ENCODE measurements around the gene CAPG.

DNA sequence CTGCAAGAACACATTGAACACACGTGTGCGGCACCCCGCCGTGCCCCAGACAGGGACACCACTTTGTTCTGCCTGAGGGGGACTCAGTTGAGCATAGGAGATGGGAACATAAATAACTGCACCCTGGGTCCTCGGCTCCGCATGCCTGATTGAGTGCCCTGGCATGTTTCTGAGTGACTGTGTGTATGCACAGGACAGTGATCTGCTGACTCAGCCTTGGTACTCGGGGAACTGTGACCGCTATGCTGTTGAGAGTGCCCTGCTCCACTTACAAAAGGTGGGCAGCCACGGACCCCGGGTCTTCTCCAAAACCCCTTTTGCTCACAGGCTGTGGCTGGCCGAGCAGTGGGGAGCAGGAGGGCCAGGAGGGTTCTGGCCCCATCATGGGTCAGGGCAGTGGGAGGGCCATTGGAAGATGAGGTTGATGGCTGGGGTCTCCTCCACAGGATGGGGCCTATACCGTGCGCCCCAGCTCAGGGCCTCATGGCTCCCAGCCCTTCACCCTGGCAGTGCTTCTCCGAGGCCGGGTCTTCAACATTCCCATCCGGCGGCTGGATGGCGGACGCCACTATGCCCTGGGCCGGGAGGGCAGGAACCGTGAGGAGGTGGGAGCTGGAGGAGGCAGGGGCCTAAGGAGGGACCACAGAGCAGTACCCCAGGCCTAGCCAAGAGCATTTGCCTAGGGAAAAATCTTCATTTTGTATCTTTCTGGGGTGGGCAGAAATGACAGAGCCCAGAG, 25.2 kb upstream of the CAPG start:
- TF ChIP-seq, protein P1, sequence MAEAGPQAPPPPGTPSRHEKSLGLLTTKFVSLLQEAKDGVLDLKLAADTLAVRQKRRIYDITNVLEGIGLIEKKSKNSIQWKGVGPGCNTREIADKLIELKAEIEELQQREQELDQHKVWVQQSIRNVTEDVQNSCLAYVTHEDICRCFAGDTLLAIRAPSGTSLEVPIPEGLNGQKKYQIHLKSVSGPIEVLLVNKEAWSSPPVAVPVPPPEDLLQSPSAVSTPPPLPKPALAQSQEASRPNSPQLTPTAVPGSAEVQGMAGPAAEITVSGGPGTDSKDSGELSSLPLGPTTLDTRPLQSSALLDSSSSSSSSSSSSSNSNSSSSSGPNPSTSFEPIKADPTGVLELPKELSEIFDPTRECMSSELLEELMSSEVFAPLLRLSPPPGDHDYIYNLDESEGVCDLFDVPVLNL (CRISPR knock-in tag; IDR thresholded peaks at IDR 0.05; ENCODE audit: borderline replicate concordance, low read depth): no peak
- TF ChIP-seq, protein P2, sequence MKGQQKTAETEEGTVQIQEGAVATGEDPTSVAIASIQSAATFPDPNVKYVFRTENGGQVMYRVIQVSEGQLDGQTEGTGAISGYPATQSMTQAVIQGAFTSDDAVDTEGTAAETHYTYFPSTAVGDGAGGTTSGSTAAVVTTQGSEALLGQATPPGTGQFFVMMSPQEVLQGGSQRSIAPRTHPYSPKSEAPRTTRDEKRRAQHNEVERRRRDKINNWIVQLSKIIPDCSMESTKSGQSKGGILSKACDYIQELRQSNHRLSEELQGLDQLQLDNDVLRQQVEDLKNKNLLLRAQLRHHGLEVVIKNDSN (CRISPR knock-in tag; IDR thresholded peaks at IDR 0.05): no peak
- TF ChIP-seq, protein P3, sequence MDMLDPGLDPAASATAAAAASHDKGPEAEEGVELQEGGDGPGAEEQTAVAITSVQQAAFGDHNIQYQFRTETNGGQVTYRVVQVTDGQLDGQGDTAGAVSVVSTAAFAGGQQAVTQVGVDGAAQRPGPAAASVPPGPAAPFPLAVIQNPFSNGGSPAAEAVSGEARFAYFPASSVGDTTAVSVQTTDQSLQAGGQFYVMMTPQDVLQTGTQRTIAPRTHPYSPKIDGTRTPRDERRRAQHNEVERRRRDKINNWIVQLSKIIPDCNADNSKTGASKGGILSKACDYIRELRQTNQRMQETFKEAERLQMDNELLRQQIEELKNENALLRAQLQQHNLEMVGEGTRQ (CRISPR knock-in tag; IDR thresholded peaks at IDR 0.05): no peak
- no peak for TF ChIP-seq NFE2L1 (CRISPR knock-in tag; IDR thresholded peaks at IDR 0.05)
- no peak for TF ChIP-seq SMAD4 (CRISPR knock-in tag; IDR thresholded peaks at IDR 0.05)
- TF ChIP-seq, protein P4, sequence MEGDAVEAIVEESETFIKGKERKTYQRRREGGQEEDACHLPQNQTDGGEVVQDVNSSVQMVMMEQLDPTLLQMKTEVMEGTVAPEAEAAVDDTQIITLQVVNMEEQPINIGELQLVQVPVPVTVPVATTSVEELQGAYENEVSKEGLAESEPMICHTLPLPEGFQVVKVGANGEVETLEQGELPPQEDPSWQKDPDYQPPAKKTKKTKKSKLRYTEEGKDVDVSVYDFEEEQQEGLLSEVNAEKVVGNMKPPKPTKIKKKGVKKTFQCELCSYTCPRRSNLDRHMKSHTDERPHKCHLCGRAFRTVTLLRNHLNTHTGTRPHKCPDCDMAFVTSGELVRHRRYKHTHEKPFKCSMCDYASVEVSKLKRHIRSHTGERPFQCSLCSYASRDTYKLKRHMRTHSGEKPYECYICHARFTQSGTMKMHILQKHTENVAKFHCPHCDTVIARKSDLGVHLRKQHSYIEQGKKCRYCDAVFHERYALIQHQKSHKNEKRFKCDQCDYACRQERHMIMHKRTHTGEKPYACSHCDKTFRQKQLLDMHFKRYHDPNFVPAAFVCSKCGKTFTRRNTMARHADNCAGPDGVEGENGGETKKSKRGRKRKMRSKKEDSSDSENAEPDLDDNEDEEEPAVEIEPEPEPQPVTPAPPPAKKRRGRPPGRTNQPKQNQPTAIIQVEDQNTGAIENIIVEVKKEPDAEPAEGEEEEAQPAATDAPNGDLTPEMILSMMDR (IDR thresholded peaks at IDR 0.05): no peak
- TF ChIP-seq, protein P5, sequence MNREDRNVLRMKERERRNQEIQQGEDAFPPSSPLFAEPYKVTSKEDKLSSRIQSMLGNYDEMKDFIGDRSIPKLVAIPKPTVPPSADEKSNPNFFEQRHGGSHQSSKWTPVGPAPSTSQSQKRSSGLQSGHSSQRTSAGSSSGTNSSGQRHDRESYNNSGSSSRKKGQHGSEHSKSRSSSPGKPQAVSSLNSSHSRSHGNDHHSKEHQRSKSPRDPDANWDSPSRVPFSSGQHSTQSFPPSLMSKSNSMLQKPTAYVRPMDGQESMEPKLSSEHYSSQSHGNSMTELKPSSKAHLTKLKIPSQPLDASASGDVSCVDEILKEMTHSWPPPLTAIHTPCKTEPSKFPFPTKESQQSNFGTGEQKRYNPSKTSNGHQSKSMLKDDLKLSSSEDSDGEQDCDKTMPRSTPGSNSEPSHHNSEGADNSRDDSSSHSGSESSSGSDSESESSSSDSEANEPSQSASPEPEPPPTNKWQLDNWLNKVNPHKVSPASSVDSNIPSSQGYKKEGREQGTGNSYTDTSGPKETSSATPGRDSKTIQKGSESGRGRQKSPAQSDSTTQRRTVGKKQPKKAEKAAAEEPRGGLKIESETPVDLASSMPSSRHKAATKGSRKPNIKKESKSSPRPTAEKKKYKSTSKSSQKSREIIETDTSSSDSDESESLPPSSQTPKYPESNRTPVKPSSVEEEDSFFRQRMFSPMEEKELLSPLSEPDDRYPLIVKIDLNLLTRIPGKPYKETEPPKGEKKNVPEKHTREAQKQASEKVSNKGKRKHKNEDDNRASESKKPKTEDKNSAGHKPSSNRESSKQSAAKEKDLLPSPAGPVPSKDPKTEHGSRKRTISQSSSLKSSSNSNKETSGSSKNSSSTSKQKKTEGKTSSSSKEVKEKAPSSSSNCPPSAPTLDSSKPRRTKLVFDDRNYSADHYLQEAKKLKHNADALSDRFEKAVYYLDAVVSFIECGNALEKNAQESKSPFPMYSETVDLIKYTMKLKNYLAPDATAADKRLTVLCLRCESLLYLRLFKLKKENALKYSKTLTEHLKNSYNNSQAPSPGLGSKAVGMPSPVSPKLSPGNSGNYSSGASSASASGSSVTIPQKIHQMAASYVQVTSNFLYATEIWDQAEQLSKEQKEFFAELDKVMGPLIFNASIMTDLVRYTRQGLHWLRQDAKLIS (CRISPR knock-in tag; IDR thresholded peaks at IDR 0.05; ENCODE audit: borderline replicate concordance): no peak
- no peak for TF ChIP-seq CREB1 (CRISPR knock-in tag; IDR thresholded peaks at IDR 0.05)
- TF ChIP-seq, protein P6, sequence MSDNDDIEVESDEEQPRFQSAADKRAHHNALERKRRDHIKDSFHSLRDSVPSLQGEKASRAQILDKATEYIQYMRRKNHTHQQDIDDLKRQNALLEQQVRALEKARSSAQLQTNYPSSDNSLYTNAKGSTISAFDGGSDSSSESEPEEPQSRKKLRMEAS (CRISPR knock-in tag; IDR thresholded peaks at IDR 0.05): no peak
- TF ChIP-seq NFYB (CRISPR knock-in tag; conservative IDR thresholded peaks at IDR 0.05; ENCODE audit: low read depth): no peak
- no peak for TF ChIP-seq FOXK1 (CRISPR knock-in tag; IDR thresholded peaks at IDR 0.05)
- TF ChIP-seq, protein P7, sequence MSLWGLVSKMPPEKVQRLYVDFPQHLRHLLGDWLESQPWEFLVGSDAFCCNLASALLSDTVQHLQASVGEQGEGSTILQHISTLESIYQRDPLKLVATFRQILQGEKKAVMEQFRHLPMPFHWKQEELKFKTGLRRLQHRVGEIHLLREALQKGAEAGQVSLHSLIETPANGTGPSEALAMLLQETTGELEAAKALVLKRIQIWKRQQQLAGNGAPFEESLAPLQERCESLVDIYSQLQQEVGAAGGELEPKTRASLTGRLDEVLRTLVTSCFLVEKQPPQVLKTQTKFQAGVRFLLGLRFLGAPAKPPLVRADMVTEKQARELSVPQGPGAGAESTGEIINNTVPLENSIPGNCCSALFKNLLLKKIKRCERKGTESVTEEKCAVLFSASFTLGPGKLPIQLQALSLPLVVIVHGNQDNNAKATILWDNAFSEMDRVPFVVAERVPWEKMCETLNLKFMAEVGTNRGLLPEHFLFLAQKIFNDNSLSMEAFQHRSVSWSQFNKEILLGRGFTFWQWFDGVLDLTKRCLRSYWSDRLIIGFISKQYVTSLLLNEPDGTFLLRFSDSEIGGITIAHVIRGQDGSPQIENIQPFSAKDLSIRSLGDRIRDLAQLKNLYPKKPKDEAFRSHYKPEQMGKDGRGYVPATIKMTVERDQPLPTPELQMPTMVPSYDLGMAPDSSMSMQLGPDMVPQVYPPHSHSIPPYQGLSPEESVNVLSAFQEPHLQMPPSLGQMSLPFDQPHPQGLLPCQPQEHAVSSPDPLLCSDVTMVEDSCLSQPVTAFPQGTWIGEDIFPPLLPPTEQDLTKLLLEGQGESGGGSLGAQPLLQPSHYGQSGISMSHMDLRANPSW (CRISPR knock-in tag; conservative IDR thresholded peaks at IDR 0.05; ENCODE audit: low read depth): no peak

Data from WTC11 (cell line).